H1 (cell line): ENCODE measurements around the gene RAB36. TPM values are rescaled to one million over a fixed set of nuclear protein-coding genes. Genes with fewer than 3 reads are reported as not detected.

ENCODE experiments used
- CTCF ChIA-PET: fragments of 300-600 bp; sonication (Branson Sonifier 250); formaldehyde crosslinking; loops from one replicate; lab custom pipeline; 2021; ENCODE audit not compliant: partially characterized antibody; lab: Charles Lee
- POLR2A ChIA-PET: fragments of 300-600 bp; sonication (Branson Sonifier 250); formaldehyde crosslinking; loops from one replicate; lab custom pipeline; 2021; ENCODE audit warnings: inconsistent platforms; ENCODE audit not compliant: partially characterized antibody; lab: Charles Lee
- DNase-seq, 2 experiments: peaks; one replicate each; pipeline versions ENCODE4 v3.0.0 to v3.0.0-alpha.2; 2010 to 2022; ENCODE audit warnings: low spot score in 2 of 2, low read depth in 1 of 2, mixed read lengths in 1 of 2
- FAIRE-seq: peaks from 2 replicates; lab custom pipeline; 2011; peaks lifted over from hg19 to GRCh38; lab: Jason Lieb, UNC
- H2AFZ ChIP-seq: 2 replicates; pipeline ENCODE4 v1.8.1; 2012; ENCODE audit warnings: low read length, inconsistent platforms
- H2AK5ac ChIP-seq: 2 replicates; pipeline ENCODE4 v1.6.1; 2013; ENCODE audit warnings: low read depth, low read length
- H2BK120ac ChIP-seq: replicated peaks from 2 replicates; pipeline ENCODE3; 2013; ENCODE audit warnings: low read depth, low read length, inconsistent platforms
- H2BK12ac ChIP-seq: 2 replicates; pipeline ENCODE4 v1.6.1; 2013; ENCODE audit warnings: low read depth, low read length
- H2BK15ac ChIP-seq: 2 replicates; pipeline ENCODE4 v1.6.1; 2013; ENCODE audit warnings: low read length
- H2BK20ac ChIP-seq: 2 replicates; pipeline ENCODE4 v1.6.1; 2013; ENCODE audit warnings: low read length
- H2BK5ac ChIP-seq: 2 replicates; pipeline ENCODE4 v1.6.1; 2013; ENCODE audit warnings: low read depth, low read length
- H3K14ac ChIP-seq: 2 replicates; pipeline ENCODE4 v1.6.1; 2013; ENCODE audit warnings: inconsistent platforms; ENCODE audit not compliant: insufficient read length
- H3K18ac ChIP-seq: 2 replicates; pipeline ENCODE4 v1.6.1; 2013; ENCODE audit warnings: low read length; ENCODE audit errors: extremely low read depth
- H3K23ac ChIP-seq: 2 replicates; pipeline ENCODE4 v1.6.1; 2013; ENCODE audit warnings: inconsistent platforms; ENCODE audit not compliant: insufficient read length
- H3K23me2 ChIP-seq: 2 replicates; pipeline ENCODE4 v1.6.1; 2013; ENCODE audit warnings: low read depth, low read length
- H3K27ac ChIP-seq: 2 replicates; pipeline ENCODE4 v1.6.1; 2011; ENCODE audit warnings: low read depth, low read length, inconsistent platforms
- H3K27me3 ChIP-seq, 4 experiments: replicated peaks in 1 of 4; 1 replicate in 1 of 4; 2 replicates in 3 of 4; pipeline versions ENCODE4 v1.6.1 to v1.8.1; 2011 to 2013; ENCODE audit warnings: low read length in 3 of 4, mild to moderate bottlenecking in 3 of 4, inconsistent platforms in 2 of 4, mixed read lengths in 2 of 4, moderate library complexity in 1 of 4; ENCODE audit not compliant: control insufficient read depth in 3 of 4, insufficient read depth in 3 of 4; ENCODE audit errors: extremely low read depth in 1 of 4
- H3K36me3 ChIP-seq, 4 experiments: 2 replicates each; pipeline versions ENCODE4 v1.6.1 to v1.8.1; 2011 to 2013; ENCODE audit warnings: mild to moderate bottlenecking in 4 of 4, low read length in 3 of 4, moderate library complexity in 2 of 4, control low read depth in 1 of 4, inconsistent platforms in 1 of 4; ENCODE audit not compliant: insufficient read depth in 4 of 4, control insufficient read depth in 2 of 4
- H3K4ac ChIP-seq: replicated peaks from 2 replicates; pipeline ENCODE3; 2013; ENCODE audit warnings: low read length, low read depth, mixed read lengths, inconsistent platforms; ENCODE audit not compliant: insufficient read length
- H3K4me1 ChIP-seq, 4 experiments: replicated peaks in 1 of 4; 1 replicate in 1 of 4; 2 replicates in 3 of 4; pipeline versions ENCODE4 v1.6.1 to v1.8.1; 2011 to 2013; ENCODE audit warnings: low read length in 3 of 4, inconsistent platforms in 2 of 4, mixed read lengths in 1 of 4; ENCODE audit not compliant: insufficient read depth in 4 of 4, control insufficient read depth in 3 of 4
- H3K4me2 ChIP-seq, 2 experiments: 2 replicates each; pipeline versions ENCODE4 v1.6.1 to v1.8.1; 2011 to 2013; ENCODE audit warnings: low read depth in 2 of 2, low read length in 2 of 2, control low read depth in 1 of 2, inconsistent platforms in 1 of 2, mild to moderate bottlenecking in 1 of 2; ENCODE audit not compliant: insufficient read depth in 1 of 2
- H3K4me3 ChIP-seq, 4 experiments: fragments of 200-600, 300-600 bp in 1 of 4; sonication (generic), shearing (Covaris generic), sonication (Bioruptor Twin) in 1 of 4; 2 replicates each; pipeline versions ENCODE4 v1.5.1 to v1.8.1; 2011 to 2016; ENCODE audit warnings: low read length in 4 of 4, low read depth in 3 of 4, control low read depth in 2 of 4, inconsistent platforms in 2 of 4, mild to moderate bottlenecking in 2 of 4, mixed read lengths in 1 of 4, moderate library complexity in 1 of 4; ENCODE audit not compliant: insufficient read depth in 2 of 4; ENCODE audit errors: extremely low read depth in 1 of 4
- H3K56ac ChIP-seq: replicated peaks from 2 replicates; pipeline ENCODE3; 2013; ENCODE audit warnings: low read depth, mild to moderate bottlenecking, mixed read lengths, low read length, inconsistent platforms; ENCODE audit not compliant: insufficient read length
- H3K79me1 ChIP-seq: 2 replicates; pipeline ENCODE4 v1.6.1; 2013; ENCODE audit warnings: low read depth, low read length, control low read depth
- H3K79me2 ChIP-seq, 2 experiments: 2 replicates each; pipeline versions ENCODE4 v1.6.1 to v1.8.1; 2012 to 2013; ENCODE audit warnings: low read length in 2 of 2, mild to moderate bottlenecking in 2 of 2, inconsistent platforms in 1 of 2; ENCODE audit not compliant: insufficient read depth in 2 of 2, control insufficient read depth in 1 of 2
- H3K9ac ChIP-seq, 4 experiments: replicated peaks in 1 of 4; 1 replicate in 1 of 4; 2 replicates in 3 of 4; pipeline versions ENCODE4 v1.6.1 to v1.8.1; 2011 to 2013; ENCODE audit warnings: low read depth in 3 of 4, low read length in 3 of 4, control low read depth in 2 of 4, mild to moderate bottlenecking in 2 of 4, moderate library complexity in 2 of 4, inconsistent platforms in 1 of 4; ENCODE audit errors: extremely low read depth in 1 of 4
- H3K9me3 ChIP-seq, 2 experiments: 2 replicates each; pipeline versions ENCODE4 v1.6.1 to v1.8.1; 2012 to 2013; ENCODE audit warnings: mild to moderate bottlenecking in 2 of 2, moderate library complexity in 2 of 2, control low read depth in 1 of 2, inconsistent platforms in 1 of 2, low read depth in 1 of 2, low read length in 1 of 2, mixed read lengths in 1 of 2; ENCODE audit not compliant: insufficient read depth in 2 of 2
- H4K20me1 ChIP-seq, 2 experiments: replicated peaks in 1 of 2; 2 replicates each; pipeline versions ENCODE3 to v1.8.1; 2011 to 2013; ENCODE audit warnings: inconsistent platforms in 2 of 2, low read length in 2 of 2, mild to moderate bottlenecking in 1 of 2; ENCODE audit not compliant: insufficient read depth in 2 of 2, control insufficient read depth in 1 of 2
- H4K5ac ChIP-seq: 2 replicates; pipeline ENCODE4 v1.6.1; 2013; ENCODE audit warnings: low read length, low read depth, mixed read lengths, inconsistent platforms; ENCODE audit not compliant: insufficient read length
- H4K8ac ChIP-seq: 2 replicates; pipeline ENCODE4 v1.8.0; 2013; ENCODE audit warnings: mild to moderate bottlenecking, moderate library complexity, low read length, inconsistent platforms; ENCODE audit not compliant: insufficient read depth; ENCODE audit errors: extremely low read depth
- H4K91ac ChIP-seq: replicated peaks from 2 replicates; pipeline ENCODE3; 2013; ENCODE audit warnings: low read length, mixed read lengths, inconsistent platforms; ENCODE audit not compliant: insufficient read length
- PHF8 ChIP-seq: fragments of 200-600 bp; sonication (generic); conservative IDR thresholded peaks from 2 replicates; pipeline ENCODE4 v1.7.1; 2012; ENCODE audit warnings: low read depth, mild to moderate bottlenecking, inconsistent platforms, low read length, moderate library complexity
- SIN3A ChIP-seq, 2 experiments: IDR thresholded peaks in 1 of 2; conservative IDR thresholded peaks in 1 of 2; 2 replicates each; pipeline ENCODE4 v1.6.1; 2011 to 2012; ENCODE audit warnings: low read length in 2 of 2, improper control_type of control experiment in 1 of 2, low read depth in 1 of 2, mild to moderate bottlenecking in 1 of 2
- WGBS, 2 experiments: shearing (Covaris generic) in 1 of 2; methylation state at CpG; one replicate each; pipeline versions ENCODE4 v1.1.6 to v1.1.7; 2013 to 2015; ENCODE audit warnings: low lambda C conversion rate in 2 of 2, mixed read lengths in 2 of 2, inconsistent platforms in 1 of 2, low coverage in 1 of 2, missing lambda C conversion rate in 1 of 2; ENCODE audit not compliant: insufficient replicate concordance in 2 of 2, insufficient coverage in 1 of 2, insufficient read length in 1 of 2; ENCODE audit errors: extremely low coverage in 1 of 2, missing lambda C conversion rate in 1 of 2; 5-methylcytosine and 5-hydroxymethylcytosine counted together
- polyA plus RNA-seq, 7 experiments: library from polyadenylated mRNA; depleted of rRNA in 3 of 7; stranded (reverse) in 5 of 7; unstranded in 2 of 7; fragments of >200 nt in 5 of 7; fragments of 200-250 nt in 2 of 7; gene quantifications; 1 replicate in 5 of 7; 2 replicates in 1 of 7; 4 replicates in 1 of 7; pipeline versions ENCODE4 v1.2.1 to v1.2.3, GENCODE V29; 2011 to 2013; ENCODE audit warnings: missing spikeins in 2 of 7, mixed read lengths in 2 of 7
- total RNA-seq: library from RNA; stranded (reverse); fragmentation: NEBNext Ultra II Directional; extraction: Animal tissue kit (Norgen Biotek cat#: 25700); gene quantifications from 2 replicates; pipeline ENCODE4 v1.2.1, GENCODE V29; 2021

The RAB36 gene
- total and polyA plus RNA-seq, 2 of the 8 experiments (the other 6 are each of a cell fraction or from before 2014, with no cell fraction given), result 1.0 to 1.5 TPM

DNA sequence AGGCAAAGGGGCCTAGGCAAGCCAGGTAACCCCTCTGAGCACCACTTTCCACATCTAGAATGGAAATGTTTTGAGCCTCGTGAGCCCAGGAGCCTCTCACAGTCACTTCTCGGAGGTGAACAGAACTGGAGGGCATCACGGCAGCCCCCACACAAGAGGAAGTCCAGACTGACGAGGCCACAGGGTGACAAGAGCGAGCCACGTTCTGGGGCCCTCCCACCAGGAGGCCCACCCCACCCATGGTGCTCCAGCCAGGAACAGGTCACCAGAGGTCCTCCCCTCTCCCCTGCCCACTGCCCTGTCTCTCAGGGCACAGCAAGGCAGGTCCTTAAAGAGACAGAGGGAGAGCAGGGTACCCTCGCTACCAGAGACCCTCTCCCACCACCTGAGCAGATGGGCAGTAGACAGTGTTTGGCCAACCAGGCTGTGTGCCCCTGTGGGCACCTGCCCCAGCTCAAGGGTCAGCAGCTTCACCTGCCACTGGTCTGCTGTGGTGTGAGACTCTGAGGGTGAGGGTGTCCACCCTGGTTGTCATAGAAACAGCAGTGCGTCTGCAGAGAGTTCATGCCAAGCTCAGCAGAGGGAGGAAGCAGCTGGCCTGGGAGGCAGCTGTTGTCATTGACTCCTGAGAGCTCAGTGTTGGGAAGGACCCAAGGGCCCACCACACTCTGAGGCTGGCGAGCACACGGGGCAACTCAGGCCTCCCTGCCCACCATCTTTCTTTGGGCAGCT, 34.9 kb upstream of the RAB36 start:
- H3K79me1 ChIP-seq, result no peaks in the 10 kb centered on the region
- H2AFZ ChIP-seq, result no peak overlapping the region
- CTCF ChIA-PET, result interaction anchor here (0.8 to 3.9 kb wide), 10 partner anchors 10 to 180 kb away, joined by 3 to 32 read pairs (median 6); no protein-coding TSS in a partner anchor
- peaks cover 0 to 3% (median 0%) of the 10 kb centered on the region in 4 experiments; a peak in 3 of 7 replicates for H3K27me3 ChIP-seq
- no peak overlapping the region for H2BK20ac ChIP-seq
- H3K27ac ChIP-seq, result no peak overlapping the region
- no peak for TF ChIP-seq PHF8
- TF ChIP-seq SIN3A (conservative IDR thresholded peaks at IDR 0.05 in 1 of 2, IDR thresholded peaks at IDR 0.05 in 1 of 2; ENCODE audit: low read depth in 1 of 2, low read length in 2 of 2), result 0 out of 4 replicates have a peak, but pooled peaks of 1 of the 2 experiments have one; percentile 29
- H3K4me2 ChIP-seq, result no peak overlapping the region
- WGBS, 2 experiments, result 91% methylated on average over 8 of the region's 10 CpGs; no CpG with 5 or more reads in 1 of the 2 experiments
- no peak overlapping the region for H3K4ac ChIP-seq
- H4K8ac ChIP-seq, result peak overlapping the region; percentile 71; the same call in 1 of the 2 replicates
- H3K4me1 ChIP-seq, result no peaks in the 10 kb centered on the region; a peak in 1 of 7 replicates
- no peak overlapping the region for H4K91ac ChIP-seq
- H3K23ac ChIP-seq, result no peak overlapping the region
- H3K14ac ChIP-seq, result no peak overlapping the region
- H4K5ac ChIP-seq, result no peak overlapping the region
- no peaks in the 10 kb centered on the region for H3K36me3 ChIP-seq
- FAIRE-seq (no peak), DNase-seq (no peak)
- no peak overlapping the region for H2BK5ac ChIP-seq
- H2AK5ac ChIP-seq, result peak overlapping the region; percentile 47; the same call in 1 of the 2 replicates
- POLR2A ChIA-PET, result no interaction called here
- H3K9ac ChIP-seq, result no peak overlapping the region
- H3K4me3 ChIP-seq, result no peak overlapping the region
- no peaks in the 10 kb centered on the region for H3K9me3 ChIP-seq
- peaks cover 7 to 20% of the 10 kb centered on the region in 2 experiments for H4K20me1 ChIP-seq
- H3K23me2 ChIP-seq, result no peaks in the 10 kb centered on the region
- no peaks in the 10 kb centered on the region for H3K79me2 ChIP-seq
- no peak overlapping the region for H2BK12ac ChIP-seq
- H3K56ac ChIP-seq, result no peak overlapping the region
- no peak overlapping the region for H2BK15ac ChIP-seq
- H3K18ac ChIP-seq, result no peak overlapping the region
- H2BK120ac ChIP-seq, result no peak overlapping the region
